Panc1 (cell line): Measurements from ENCODE around the gene JADE2. TPM values are rescaled to one million over a fixed set of nuclear protein-coding genes. Genes with fewer than 3 reads are reported as not detected.

Source experiments
- ATAC-seq: fragments of 200-7000 bp; cut with Tn5 transposase; 2 replicates; pipeline ENCODE4 v1.9.1; 2020; ENCODE audit warnings: mild to moderate bottlenecking, moderate library complexity
- BruUV-seq: library from RNA; stranded (reverse); fragments of 400-500 nt; replicated peaks from 2 replicates; lab custom pipeline; 2021; lab: Mats Ljungman, UMichigan
- CTCF ChIA-PET: fragments of 300-600 bp; sonication (Branson Sonifier 250); formaldehyde crosslinking; loops from one replicate; lab custom pipeline; 2022; ENCODE audit warnings: antibody characterized with exemption; lab: Charles Lee
- POLR2A ChIA-PET: fragments of 300-600 bp; sonication (Branson Sonifier 250); formaldehyde crosslinking; loops from one replicate; lab custom pipeline; 2022; ENCODE audit warnings: antibody characterized with exemption; lab: Charles Lee
- DNase-seq: peaks from one replicate; pipeline ENCODE4 v3.0.0-alpha.2; 2010; ENCODE audit warnings: low read depth, low spot score
- H3K27ac ChIP-seq: 2 replicates; pipeline ENCODE4 v1.5.1; 2011; ENCODE audit warnings: mild to moderate bottlenecking, low read length, inconsistent platforms
- H3K27me3 ChIP-seq: fragments of 200-500 bp; sonication (Bioruptor generic); 2 replicates; pipeline ENCODE4 v1.6.0; 2014; ENCODE audit warnings: low read length, inconsistent platforms; ENCODE audit not compliant: control insufficient read depth, insufficient read depth
- H3K36me3 ChIP-seq: fragments of 200-500 bp; sonication (Bioruptor generic); 2 replicates; pipeline ENCODE4 v1.5.1; 2014; ENCODE audit warnings: inconsistent platforms, mild to moderate bottlenecking, low read length, moderate library complexity; ENCODE audit not compliant: control insufficient read depth, insufficient read depth
- H3K4me1 ChIP-seq: 2 replicates; pipeline ENCODE4 v1.5.1; 2011; ENCODE audit warnings: inconsistent platforms, mild to moderate bottlenecking, low read length, moderate library complexity; ENCODE audit not compliant: control insufficient read depth, insufficient read depth
- H3K4me3 ChIP-seq, 2 experiments: 2 replicates each; pipeline ENCODE4 v1.5.1; 2011 to 2012; ENCODE audit warnings: low read depth in 2 of 2, low read length in 2 of 2, mild to moderate bottlenecking in 2 of 2, inconsistent platforms in 1 of 2, moderate library complexity in 1 of 2
- H3K9me3 ChIP-seq: fragments of 200-500 bp; sonication (Bioruptor generic); 2 replicates; pipeline ENCODE4 v1.5.1; 2014; ENCODE audit warnings: low read depth, mild to moderate bottlenecking, inconsistent platforms, low read length, moderate library complexity; ENCODE audit not compliant: control insufficient read depth, insufficient read depth
- POLR2AphosphoS5 ChIP-seq: IDR thresholded peaks from 2 replicates; pipeline ENCODE4 v1.6.1; 2012; ENCODE audit warnings: mild to moderate bottlenecking, low read depth, low read length, moderate library complexity
- SIN3A ChIP-seq: IDR thresholded peaks from 2 replicates; pipeline ENCODE4 v1.6.1; 2012; ENCODE audit warnings: low read depth, mild to moderate bottlenecking, low read length, moderate library complexity, borderline replicate concordance; ENCODE audit not compliant: insufficient read depth
- TCF7L2 ChIP-seq: IDR thresholded peaks from 2 replicates; pipeline ENCODE4 v1.6.1; 2011; ENCODE audit warnings: mild to moderate bottlenecking, low read depth, low read length, inconsistent platforms
- in situ Hi-C: cut with HindIII; loops from 2 replicates; pipeline ENCODE4 v1.10.0; 2016; ENCODE audit warnings: low sequenced_read_pairs, low pct_unique_long_range_greater_than_20kb
- intact Hi-C: fragments of 100-400 bp; cut with micrococcal nuclease; formaldehyde crosslinking; loops from one replicate; pipeline ENCODE4 v1.10.0; 2022; ENCODE audit not compliant: unreplicated experiment
- total RNA-seq: library from RNA; stranded (reverse); gene quantifications from one replicate; pipeline ENCODE4 v1.2.1, GENCODE V29; 2021; ENCODE audit not compliant: unreplicated experiment
- TF ChIP-seq, protein P1 (sequence below), 2 experiments: IDR thresholded peaks; 2 replicates each; pipeline ENCODE4 v1.6.1; 2011 to 2012; ENCODE audit warnings: low read depth in 2 of 2, control low read depth in 1 of 2, low read length in 1 of 2, mild to moderate bottlenecking in 1 of 2, moderate library complexity in 1 of 2; ENCODE audit not compliant: insufficient read depth in 1 of 2
- TF ChIP-seq, protein P2 (sequence below): fragments of 450-650 bp; IDR thresholded peaks from 2 replicates; pipeline ENCODE4 v1.5.1; 2017; ENCODE audit warnings: mild to moderate bottlenecking

Gene JADE2
- total RNA-seq, 1 experiment from 2014 or later: 80.0 TPM

DNA sequence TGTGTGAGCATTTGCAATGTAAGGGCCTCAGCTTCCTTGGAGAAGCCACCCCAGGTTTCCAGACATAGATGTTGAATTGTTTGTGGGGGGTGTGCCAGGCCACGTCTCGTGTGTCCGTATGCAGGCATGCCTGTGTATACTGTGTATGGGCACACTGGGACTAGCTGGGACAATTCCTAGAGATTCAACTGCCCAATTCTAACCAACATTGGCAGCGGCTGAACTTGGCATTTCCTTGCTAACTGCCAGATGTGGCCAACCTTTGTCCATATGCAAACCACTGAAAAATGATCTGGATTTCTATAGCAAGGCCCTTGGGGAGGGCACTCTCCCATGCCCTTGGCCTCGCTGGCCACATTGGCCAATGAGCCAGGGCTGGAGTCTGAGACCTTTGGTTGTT is 56.8 kb downstream of the JADE2 start:
- no peak for DNase-seq

DNA sequence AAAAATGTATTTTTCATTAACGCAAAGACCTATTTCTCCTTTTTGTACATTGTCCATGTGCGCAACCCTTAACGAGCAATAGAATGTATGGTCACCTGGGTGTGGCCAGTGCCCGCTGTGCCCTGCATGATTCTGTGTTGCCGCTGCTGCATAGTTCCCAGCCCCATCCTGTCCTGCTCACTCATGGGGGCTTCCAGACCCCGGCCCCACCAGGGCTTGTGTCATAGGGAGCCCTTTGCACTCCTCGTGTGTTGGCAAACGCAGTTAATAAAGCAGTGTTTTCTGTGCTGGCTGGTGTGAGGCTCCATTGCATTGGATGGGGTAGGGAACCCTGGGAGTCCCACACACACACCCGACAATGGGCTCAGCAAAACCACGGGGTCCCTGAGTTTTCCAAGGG is 57.5 kb downstream of the JADE2 start:
- in situ Hi-C loops (no loop called here), intact Hi-C loops (loop anchor here (10.0 kb wide), 1 partner anchor 208 kb away; the partner anchor contains the start of gene UBE2B)
- Histone ChIP-seq H3K27ac (no peak overlapping the region), H3K4me1 (peaks cover 8% of the 10 kb centered on the region; the same call in 1 of the 2 replicates), H3K27me3 (no peaks in the 10 kb centered on the region), H3K36me3 (peaks cover 12% of the 10 kb centered on the region), H3K9me3 (no peaks in the 10 kb centered on the region), H3K4me3 (no peak overlapping the region)
- TF ChIP-seq POLR2AphosphoS5 (no peak), TCF7L2 (no peak), SIN3A (no peak)
- TF ChIP-seq, protein P1, sequence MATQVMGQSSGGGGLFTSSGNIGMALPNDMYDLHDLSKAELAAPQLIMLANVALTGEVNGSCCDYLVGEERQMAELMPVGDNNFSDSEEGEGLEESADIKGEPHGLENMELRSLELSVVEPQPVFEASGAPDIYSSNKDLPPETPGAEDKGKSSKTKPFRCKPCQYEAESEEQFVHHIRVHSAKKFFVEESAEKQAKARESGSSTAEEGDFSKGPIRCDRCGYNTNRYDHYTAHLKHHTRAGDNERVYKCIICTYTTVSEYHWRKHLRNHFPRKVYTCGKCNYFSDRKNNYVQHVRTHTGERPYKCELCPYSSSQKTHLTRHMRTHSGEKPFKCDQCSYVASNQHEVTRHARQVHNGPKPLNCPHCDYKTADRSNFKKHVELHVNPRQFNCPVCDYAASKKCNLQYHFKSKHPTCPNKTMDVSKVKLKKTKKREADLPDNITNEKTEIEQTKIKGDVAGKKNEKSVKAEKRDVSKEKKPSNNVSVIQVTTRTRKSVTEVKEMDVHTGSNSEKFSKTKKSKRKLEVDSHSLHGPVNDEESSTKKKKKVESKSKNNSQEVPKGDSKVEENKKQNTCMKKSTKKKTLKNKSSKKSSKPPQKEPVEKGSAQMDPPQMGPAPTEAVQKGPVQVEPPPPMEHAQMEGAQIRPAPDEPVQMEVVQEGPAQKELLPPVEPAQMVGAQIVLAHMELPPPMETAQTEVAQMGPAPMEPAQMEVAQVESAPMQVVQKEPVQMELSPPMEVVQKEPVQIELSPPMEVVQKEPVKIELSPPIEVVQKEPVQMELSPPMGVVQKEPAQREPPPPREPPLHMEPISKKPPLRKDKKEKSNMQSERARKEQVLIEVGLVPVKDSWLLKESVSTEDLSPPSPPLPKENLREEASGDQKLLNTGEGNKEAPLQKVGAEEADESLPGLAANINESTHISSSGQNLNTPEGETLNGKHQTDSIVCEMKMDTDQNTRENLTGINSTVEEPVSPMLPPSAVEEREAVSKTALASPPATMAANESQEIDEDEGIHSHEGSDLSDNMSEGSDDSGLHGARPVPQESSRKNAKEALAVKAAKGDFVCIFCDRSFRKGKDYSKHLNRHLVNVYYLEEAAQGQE (IDR thresholded peaks at IDR 0.05; ENCODE audit: insufficient read depth in 1 of 2, low read depth in 2 of 2, low read length in 1 of 2): no peak
- TF ChIP-seq, protein P2, sequence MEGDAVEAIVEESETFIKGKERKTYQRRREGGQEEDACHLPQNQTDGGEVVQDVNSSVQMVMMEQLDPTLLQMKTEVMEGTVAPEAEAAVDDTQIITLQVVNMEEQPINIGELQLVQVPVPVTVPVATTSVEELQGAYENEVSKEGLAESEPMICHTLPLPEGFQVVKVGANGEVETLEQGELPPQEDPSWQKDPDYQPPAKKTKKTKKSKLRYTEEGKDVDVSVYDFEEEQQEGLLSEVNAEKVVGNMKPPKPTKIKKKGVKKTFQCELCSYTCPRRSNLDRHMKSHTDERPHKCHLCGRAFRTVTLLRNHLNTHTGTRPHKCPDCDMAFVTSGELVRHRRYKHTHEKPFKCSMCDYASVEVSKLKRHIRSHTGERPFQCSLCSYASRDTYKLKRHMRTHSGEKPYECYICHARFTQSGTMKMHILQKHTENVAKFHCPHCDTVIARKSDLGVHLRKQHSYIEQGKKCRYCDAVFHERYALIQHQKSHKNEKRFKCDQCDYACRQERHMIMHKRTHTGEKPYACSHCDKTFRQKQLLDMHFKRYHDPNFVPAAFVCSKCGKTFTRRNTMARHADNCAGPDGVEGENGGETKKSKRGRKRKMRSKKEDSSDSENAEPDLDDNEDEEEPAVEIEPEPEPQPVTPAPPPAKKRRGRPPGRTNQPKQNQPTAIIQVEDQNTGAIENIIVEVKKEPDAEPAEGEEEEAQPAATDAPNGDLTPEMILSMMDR: no peak
- ChIA-PET POLR2A (no interaction called here), CTCF (no interaction called here)
- ATAC-seq (no peak), DNase-seq (no peak)
- no TSS peak for BruUV-seq

More for the DNA sequence above, 56.8 kb downstream of the JADE2 start:
- POLR2A ChIA-PET: no interaction called here
- Histone ChIP-seq H3K9me3 (no peaks in the 10 kb centered on the region), H3K27me3 (no peaks in the 10 kb centered on the region), H3K4me1 (peaks cover 12% of the 10 kb centered on the region), H3K27ac (no peak overlapping the region), H3K36me3 (peaks cover 14% of the 10 kb centered on the region), H3K4me3 (no peak overlapping the region)
- no peak for ATAC-seq
- TF ChIP-seq POLR2AphosphoS5 (no peak), SIN3A (no peak), TCF7L2 (no peak)
- TF ChIP-seq, protein P1 (IDR thresholded peaks at IDR 0.05; ENCODE audit: insufficient read depth in 1 of 2, low read depth in 2 of 2, low read length in 1 of 2): no peak
- TF ChIP-seq, protein P2: no peak
- CTCF ChIA-PET: no interaction called here
- BruUV-seq: no TSS peak
- intact Hi-C loops: loop anchor here (10.0 kb wide), 1 partner anchor 207 kb away; the partner anchor contains the start of gene UBE2B
- in situ Hi-C loops: no loop called here
